HS-27A (cell line): ENCODE measurements around the gene HHAT.

ENCODE experiments used
- DNase-seq: peaks from one replicate; pipeline ENCODE4 v3.0.0-alpha.2; 2012; ENCODE audit warnings: low read depth, missing footprints

The HHAT gene

GRCh38 chr1:210441028-210441427, 112.3 kb downstream of the HHAT start:
- DNase-seq = peak; percentile 35

DNA sequence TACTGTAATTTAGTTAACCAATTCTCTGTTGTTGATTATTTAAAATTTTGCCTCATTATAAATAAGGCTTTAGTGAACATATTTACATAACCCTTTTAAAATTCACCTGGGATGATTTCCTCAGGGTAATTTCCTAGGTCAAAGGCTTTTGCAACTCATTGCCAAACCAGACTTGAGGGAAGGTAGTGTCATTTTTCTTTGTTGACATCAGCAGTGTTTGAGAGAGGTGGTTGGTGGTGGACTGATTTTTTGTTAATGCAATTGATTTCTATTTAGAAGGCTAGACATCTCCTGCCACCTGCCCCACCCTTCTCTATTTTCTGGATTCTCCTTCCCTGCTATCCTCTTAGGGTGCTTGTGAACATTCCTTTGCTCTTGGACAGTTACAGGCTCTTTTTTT, 116.8 kb downstream of the HHAT start:
- no peak for DNase-seq

DNA sequence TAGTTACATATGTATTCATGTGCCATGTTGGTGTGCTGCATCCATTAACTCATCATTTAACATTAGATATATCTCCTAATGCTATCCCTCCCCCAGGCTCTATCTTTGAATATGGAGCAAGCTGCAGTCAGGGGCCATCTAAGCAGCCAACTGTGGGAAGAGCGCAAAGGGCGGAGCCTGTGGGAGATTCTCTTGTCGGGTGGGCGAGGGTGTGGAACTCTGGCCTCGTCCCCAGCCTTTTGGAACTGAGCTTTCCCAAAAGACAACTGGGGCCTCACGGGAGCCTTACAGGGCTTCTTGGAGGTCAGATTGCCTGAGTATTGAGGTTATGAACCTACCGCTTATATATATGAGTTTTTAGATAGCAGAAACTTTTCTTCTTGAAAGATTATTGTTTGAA, 117.2 kb downstream of the HHAT start:
- DNase-seq = no peak

GRCh38 chr1:210446479-210446878, 117.8 kb downstream of the HHAT start:
- no peak for DNase-seq

DNA sequence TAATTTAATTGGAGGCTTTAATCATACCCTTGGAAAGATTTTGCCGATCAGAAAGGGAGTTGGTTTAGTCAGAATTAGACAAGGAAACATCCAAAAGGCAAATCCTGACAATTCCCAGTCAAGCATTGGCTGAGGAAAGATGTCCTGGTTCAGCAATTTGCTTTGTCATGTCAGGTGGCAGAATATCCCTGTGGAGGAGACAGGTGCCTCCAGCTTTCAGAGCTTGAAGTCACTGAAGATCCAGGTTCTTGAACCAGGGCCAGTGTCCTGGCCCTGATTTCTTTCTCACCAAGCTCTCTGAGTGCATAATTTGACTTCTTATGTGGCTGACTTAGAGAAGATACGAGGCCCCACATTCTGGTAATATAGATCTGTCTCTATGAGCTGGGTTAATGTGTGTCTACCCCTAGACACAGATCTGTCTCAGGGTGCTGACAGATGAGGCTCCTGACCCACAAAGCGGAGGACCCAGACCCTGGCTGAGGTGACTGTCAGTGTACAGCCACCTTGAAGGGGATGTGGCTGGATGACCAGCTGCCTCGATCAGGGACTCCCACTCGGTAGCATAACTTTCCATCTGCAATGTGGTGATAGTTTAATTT, 118.9 kb downstream of the HHAT start:
- no peak for DNase-seq

DNA sequence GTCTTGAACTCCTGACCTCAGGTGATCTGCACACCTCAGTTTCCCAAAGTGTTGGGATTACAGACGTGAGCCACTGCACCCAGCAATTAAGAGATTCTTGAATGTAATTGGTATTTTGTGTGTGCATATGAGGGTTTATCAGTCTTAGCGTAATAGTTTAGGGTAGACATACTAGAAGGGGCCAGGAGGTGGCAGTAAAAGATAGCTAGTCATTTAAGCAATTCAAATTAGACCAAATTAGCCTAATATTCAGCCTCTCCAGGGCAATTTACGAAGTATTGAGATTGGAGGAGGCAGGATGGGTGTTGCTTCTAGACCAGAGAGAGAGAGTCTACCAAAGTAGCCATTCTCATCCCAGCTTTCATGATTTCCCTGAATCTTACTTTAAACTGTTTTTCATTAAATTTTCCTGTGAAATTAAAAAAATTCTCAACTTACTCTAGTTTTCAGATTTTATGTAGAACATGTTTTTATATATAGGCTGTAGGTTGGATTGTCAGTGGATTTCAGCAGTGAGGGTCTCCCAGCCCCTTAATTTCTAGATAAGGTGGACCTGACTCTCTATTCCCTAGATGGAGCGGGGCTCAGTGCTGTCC, 119.7 kb downstream of the HHAT start:
- DNase-seq = peak; percentile 42

DNA sequence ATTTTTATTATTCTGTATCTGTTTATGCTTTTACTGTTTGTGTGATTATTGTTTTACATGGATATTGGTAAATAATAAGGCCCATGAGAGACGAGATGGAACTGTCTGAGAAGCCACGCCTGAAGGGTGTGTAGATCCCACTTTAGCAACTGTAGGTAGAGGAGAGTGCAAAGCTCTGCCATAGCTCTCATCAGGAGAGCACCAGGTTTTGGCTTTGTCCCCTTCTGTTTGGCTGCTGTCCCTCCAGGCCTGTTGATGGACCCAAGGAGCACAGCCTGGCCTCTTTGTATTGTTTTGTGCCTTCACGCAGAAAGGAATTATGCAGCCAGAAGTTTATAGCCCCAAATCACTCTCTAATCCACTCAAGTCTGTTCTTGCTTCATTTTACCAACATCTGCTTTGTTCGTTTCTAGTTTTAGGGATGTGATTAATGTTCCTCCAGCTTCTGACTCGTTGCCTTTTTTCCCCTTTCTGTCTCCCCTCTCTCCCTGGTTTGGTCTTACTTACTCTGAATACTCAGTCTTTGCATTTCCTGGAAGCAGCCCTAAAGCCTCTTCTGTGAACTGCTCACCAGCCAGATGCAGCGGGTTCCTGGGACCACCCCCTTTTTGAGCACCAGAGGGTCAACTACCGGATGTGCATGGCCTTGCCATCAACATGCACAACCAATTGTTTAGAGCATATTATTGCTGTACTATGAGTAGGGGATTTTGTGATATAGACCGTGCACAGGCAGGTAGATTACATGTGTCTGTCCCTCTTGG, 127.3 kb downstream of the HHAT start:
- DNase-seq = no peak

DNA sequence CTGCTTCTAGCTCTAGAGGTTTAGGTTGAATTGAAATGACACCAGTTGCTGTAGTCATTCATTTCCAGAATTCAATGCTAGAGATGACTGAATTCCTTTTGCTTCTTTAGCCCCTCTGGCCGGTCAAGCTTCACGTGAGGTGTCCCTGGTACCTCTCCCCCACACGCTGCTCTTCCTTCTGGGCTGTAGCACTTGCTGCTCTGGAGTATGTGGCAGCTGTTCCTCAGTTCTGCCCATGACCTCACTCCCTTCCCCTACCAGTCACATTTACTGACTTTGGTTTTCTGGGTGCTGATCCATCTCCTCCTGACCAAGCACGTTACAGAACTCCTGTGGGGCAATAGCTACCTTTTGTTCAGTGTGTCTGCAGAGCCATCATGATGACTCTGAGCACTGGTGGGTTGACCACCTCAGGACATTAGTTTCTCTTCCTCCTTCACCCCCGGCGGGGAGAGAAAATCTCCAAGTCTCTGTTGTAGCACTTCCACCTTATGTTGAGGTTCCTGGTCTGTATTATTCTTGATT, 128.1 kb downstream of the HHAT start:
- DNase-seq = no peak

GRCh38 chr1:210457568-210457967, 128.9 kb downstream of the HHAT start:
- no peak for DNase-seq

DNA sequence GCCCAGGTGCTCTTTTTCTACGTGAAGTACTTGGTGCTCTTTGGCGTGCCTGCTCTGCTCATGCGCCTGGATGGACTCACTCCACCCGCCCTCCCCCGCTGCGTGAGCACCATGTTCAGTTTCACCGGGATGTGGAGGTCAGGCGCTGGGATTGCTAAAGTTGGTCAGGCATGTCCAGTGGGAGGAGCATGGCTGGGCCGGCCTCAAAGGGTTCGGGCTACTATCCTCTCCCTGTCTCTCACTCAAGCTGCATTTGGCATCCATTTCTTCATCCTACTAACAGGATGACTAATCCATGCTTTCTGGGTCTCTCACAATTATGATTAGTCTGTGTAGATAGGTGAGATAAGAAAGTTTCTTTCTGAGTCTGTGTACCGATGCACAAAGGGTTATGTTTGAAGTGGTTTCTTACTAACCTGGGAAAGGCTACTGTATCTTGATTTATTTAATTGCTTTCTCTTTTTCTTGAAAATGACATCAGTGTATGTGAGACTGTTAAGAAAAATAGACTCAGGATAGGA, 135.9 kb downstream of the HHAT start:
- no peak for DNase-seq

GRCh38 chr1:210465150-210465549, 136.4 kb downstream of the HHAT start:
- DNase-seq = no peak

DNA sequence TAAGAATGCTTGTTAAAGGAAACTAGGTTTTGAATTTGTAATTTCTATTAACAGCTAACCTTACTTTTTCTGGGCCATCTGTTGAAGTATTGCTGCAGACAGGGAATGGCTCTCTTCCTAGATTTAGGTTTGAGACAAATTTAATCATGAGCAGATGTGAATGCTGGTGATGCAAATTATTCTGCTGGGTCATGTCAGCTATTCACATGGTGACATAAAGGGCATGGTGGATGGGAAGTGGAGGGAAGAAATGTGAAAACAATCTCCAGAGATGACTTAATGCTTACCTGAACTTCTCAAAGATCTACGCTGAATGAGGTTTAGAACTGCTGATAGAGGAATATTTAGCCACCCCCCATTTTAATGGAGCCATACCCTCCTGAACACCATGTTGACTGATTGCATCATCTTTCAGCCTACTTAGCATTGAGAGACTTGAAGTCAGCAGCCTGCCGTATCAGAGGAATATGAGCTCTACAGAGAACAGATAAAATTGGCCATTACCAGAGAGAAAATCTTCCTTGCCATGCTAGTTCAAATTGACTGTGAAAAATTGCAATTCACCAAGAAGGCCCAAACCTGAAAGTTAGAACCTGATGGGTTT, 138.8 kb downstream of the HHAT start:
- DNase-seq = no peak

- no peak for DNase-seq
These were observed 140.7 kb downstream of the HHAT start for GRCh38 chr1:210469441-210469840.

GRCh38 chr1:210475321-210475720, 146.6 kb downstream of the HHAT start:
- no peak for DNase-seq

DNA sequence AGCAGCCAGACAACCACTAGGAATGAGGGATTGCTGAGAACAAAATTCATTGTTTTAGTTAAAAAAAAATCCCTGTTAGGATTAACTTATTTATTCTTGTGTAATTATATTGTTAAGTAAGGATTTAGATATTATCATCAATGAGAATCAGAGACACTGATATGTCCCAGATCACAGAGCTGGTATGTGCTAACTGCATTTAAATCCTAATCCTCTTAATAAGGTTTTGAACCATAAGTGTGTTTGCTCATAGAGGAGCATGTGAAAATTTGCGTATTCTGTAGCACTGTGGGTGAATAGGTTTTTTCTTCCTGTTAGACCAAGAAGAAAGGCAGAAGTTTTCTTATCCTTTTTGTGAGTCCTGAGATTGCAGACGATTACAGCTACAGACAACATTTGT, 147.1 kb downstream of the HHAT start:
- DNase-seq = no peak

DNA sequence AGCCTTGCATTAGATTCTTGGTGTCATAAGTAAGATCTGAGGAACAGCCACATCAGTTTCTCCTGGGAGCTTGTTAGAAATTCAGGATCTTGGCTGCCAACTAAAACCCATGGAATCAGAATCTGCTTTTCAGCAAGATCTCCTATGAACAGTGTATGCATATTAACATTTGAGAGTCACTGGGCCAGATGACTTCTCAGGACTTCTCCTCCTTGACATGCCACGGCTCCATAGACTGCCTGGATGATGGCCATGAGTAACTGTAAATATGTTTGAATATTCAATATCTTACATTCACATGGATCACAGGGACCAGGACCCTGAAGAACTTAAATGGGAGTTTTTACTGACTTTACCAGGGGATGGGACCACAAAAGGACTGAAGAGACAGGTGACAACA, 148.0 kb downstream of the HHAT start:
- DNase-seq = no peak

DNA sequence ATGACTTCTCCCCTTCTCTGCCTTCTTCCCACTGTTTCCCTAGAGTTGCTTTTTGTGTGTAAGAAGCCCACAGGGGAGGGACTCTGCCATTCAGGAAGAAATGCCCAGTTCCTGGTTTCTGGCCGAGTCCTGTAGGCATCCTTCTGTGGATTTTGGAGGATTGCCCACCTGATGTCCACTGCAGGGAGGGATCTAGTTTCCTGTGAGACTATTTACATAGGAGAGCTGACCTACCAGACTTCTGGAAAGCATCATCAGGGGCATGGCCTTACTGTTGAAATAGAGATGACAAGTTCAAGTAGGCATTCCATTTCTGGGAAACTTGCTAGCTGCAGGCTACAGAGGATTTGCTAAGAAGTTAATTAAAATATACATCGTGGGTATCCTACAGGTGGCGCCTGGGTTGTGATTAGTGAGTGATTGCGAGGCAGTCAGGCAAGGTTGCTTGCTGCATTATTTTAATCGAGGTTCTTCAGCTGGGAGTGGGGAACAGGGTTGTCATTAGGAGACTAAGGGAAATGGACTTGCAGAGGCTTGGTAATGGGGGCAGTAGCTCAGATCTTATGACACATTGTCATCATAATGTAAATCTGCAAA, 148.7 kb downstream of the HHAT start:
- peak; percentile 12 for DNase-seq

DNA sequence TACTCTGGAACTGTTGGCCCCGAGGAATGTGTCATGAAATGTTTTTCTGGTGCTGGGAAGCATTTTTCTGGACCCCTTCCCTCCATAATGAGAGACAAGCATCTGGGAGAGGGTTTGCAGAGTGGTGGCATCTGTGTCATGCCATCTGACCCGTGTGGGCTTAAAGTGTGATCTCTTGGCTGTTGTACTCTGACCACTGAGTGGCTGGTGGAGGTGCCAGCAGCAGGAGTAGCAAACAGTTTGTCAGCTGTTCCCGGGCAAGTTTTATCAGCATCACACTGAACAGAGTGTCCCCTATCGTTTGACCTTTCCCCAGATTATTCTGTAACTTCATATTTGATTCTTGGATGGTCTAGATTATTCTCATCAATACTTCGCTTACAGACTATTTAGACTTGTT, 150.1 kb downstream of the HHAT start:
- DNase-seq = no peak

- no peak for DNase-seq
These were observed 153.8 kb downstream of the HHAT start for GRCh38 chr1:210482491-210482890.

DNA sequence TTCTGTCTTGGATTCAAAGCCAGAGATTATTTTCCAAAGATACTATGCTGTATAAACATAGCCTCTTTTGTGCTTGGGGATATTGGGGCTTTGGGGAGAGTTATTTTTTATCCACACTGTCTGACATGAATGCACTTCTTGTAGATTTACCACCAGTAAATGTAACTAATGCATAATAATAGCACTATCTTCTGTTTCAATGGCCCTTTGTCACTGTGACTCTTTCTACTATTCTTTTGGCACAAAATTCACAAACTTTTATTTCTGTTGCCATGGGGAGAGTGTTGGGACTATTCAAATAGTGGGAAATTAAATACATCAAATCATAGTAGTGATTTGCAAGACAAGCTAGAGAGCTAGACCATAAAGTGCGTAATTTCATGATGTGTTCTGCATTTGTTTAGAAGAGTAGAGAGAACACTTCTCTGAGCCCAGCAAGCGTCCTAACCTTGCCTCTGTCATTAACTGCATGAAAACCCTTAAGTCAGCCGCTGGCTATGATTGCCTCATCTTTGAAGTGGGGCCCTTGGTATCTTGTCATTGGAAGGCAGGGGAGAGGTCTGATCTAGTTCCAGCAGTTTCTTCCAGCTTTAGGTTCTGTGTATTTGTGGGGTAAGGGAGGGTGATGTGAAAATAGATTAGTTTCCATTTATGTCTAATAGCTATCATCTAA, 154.4 kb downstream of the HHAT start:
- no peak for DNase-seq

DNA sequence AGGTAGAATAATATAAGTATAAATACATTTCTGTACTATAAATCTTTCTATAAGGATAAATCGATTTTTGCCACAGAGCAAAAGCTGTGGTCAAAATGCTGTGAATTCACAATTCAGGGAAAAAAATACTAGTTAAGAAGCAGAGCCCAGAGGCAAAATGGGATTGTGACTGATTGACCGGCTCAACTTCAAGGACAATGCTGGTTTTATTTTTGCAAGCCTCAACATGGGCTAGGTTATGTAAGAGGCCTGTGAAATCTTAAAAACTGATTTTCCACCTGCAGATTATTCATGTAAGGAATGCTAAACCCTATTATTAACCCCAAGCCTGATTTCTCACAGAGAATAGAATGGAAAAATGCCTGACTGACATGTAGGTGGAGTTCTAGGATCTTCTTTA, 155.1 kb downstream of the HHAT start:
- DNase-seq = no peak

- no peak for DNase-seq
These were observed 158.3 kb downstream of the HHAT start for GRCh38 chr1:210487021-210487420.
